ENCODE data around the gene LPP.

The LPP gene

DNA sequence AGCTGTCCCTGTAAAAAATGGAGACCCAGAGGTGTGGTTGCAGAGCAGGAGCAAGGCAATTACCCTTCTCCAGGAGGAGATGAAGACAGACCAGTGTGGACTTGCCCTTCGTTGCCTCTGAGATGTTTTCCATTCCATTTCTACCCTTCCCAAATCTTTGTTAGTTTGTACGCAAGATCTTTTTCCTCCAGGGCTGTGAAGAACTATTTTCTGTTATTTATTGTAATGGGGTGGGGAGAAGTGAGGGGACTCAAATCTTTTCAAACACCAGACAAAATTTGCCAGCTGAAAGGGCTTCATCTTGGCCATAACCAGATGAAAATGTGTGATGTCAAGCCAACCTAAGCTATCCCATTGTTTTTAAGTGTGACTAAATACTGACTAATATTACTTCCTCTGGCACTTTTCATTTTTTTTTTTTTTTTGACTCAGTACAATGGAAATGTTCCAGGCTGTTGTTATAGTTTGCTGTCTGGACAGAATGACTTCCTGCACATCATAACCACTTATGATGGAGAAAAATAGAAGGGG, 746.5 kb downstream of the LPP start:
- Histone ChIP-seq H3K4me3 (ENCODE audit: low read length) (no peak overlapping the region), H3F3A (ENCODE audit: insufficient read depth, low read length) (no peaks in the 10 kb centered on the region), H4K20me1 (ENCODE audit: insufficient read depth, low read length) (no peaks in the 10 kb centered on the region), H3K9me2 (replicated peaks; ENCODE audit: insufficient read depth, low read length) (no peaks in the 10 kb centered on the region), H3K27ac (ENCODE audit: low read length) (no peak overlapping the region), H3K4me2 (ENCODE audit: low read depth, low read length) (no peak overlapping the region), H3K27me3 (replicated peaks; ENCODE audit: insufficient read depth, low read length) (no peaks in the 10 kb centered on the region), H3K9me3 (replicated peaks; ENCODE audit: insufficient read depth, low read length) (no peaks in the 10 kb centered on the region), H2AFZ (ENCODE audit: low read length) (no peak overlapping the region), H3K9ac (ENCODE audit: low read length) (no peak overlapping the region), H3K36me3 (replicated peaks; ENCODE audit: insufficient read depth, low read length) (no peaks in the 10 kb centered on the region), H3K4me1 (ENCODE audit: low read length) (no peaks in the 10 kb centered on the region), H3K79me2 (ENCODE audit: low read length) (no peaks in the 10 kb centered on the region)
- TF ChIP-seq EZH2phosphoT487 (IDR thresholded peaks at IDR 0.05; ENCODE audit: low read length) (no peak), EZH2 (optimal IDR thresholded peaks at IDR 0.05; ENCODE audit: low read depth, low read length) (no peak), CTCF (IDR thresholded peaks at IDR 0.05; ENCODE audit: low read length) (no peak)
- no peak for DNase-seq

DNA sequence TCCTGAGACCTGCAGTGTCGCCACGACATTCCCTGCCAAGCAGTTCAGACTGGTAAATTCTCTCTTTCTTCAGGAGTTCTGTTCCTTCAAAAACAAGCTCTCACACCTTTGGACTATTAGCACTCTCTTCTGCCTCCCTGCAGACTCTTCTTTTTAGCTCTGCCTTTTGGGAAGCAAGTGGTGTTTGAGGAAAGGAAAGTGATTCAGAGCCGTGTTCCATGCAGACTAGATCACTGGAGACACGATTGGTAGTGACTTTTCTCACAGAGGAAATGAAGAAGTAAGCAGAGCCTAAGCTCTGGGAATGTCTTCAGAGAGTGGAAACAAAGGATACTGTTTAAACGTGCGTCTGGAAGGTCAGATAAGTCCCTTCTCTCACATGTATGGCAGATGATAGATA, 747.2 kb downstream of the LPP start:
- DNase-seq, result no peak
- H3K4me2 ChIP-seq (ENCODE audit: low read depth, low read length), result no peak overlapping the region
- H2AFZ ChIP-seq (ENCODE audit: low read length), result no peak overlapping the region
- H3K36me3 ChIP-seq (replicated peaks; ENCODE audit: insufficient read depth, low read length), result no peaks in the 10 kb centered on the region
- no peaks in the 10 kb centered on the region for H3K9me2 ChIP-seq (replicated peaks; ENCODE audit: insufficient read depth, low read length)
- TF ChIP-seq EZH2 (optimal IDR thresholded peaks at IDR 0.05; ENCODE audit: low read depth, low read length) (no peak), EZH2phosphoT487 (IDR thresholded peaks at IDR 0.05; ENCODE audit: low read length) (no peak), CTCF (IDR thresholded peaks at IDR 0.05; ENCODE audit: low read length) (no peak)
- H3F3A ChIP-seq (ENCODE audit: insufficient read depth, low read length), result no peaks in the 10 kb centered on the region
- H3K9ac ChIP-seq (ENCODE audit: low read length), result no peak overlapping the region
- H3K27ac ChIP-seq (ENCODE audit: low read length), result no peak overlapping the region
- no peaks in the 10 kb centered on the region for H3K9me3 ChIP-seq (replicated peaks; ENCODE audit: insufficient read depth, low read length)
- H3K4me3 ChIP-seq (ENCODE audit: low read length), result no peak overlapping the region
- H4K20me1 ChIP-seq (ENCODE audit: insufficient read depth, low read length), result no peaks in the 10 kb centered on the region
- no peaks in the 10 kb centered on the region for H3K4me1 ChIP-seq (ENCODE audit: low read length)
- no peaks in the 10 kb centered on the region for H3K79me2 ChIP-seq (ENCODE audit: low read length)
- no peaks in the 10 kb centered on the region for H3K27me3 ChIP-seq (replicated peaks; ENCODE audit: insufficient read depth, low read length)

DNA sequence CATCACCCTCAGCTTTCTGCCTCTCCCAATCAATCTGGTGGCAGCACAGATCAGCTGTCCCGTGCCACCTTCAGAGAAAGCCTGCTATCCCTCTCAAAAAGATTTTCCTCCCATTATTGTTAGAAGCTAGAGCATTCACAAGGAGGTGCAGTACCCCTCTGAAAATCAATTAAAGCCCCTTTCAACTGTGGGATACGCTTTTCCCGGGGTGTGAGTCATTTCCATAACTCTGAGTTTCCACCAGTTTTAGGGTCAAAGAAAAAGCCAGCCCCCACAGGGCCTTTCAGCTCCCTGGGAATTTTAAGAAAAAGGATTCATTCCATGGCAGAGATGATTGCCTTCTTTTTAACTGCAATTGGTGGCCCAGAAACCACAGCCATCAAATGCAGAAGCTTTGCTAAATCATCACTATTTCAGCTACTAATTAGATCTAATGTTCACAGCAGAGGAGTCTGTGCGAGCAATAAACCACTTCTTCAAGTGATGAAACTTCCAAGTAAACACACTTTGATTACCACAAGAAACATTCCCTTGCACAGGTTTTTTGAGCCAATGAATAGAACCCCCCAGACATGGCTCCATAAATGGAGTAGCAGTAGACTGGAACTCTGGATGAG, 747.8 kb downstream of the LPP start:
- Histone ChIP-seq H3K4me2 (ENCODE audit: low read depth, low read length) (no peak overlapping the region), H3K27ac (ENCODE audit: low read length) (no peak overlapping the region), H3K4me3 (ENCODE audit: low read length) (no peak overlapping the region), H3K4me1 (ENCODE audit: low read length) (no peaks in the 10 kb centered on the region), H3K27me3 (replicated peaks; ENCODE audit: insufficient read depth, low read length) (no peaks in the 10 kb centered on the region), H4K20me1 (ENCODE audit: insufficient read depth, low read length) (no peaks in the 10 kb centered on the region), H3K79me2 (ENCODE audit: low read length) (no peaks in the 10 kb centered on the region), H3K9me3 (replicated peaks; ENCODE audit: insufficient read depth, low read length) (no peaks in the 10 kb centered on the region), H3K36me3 (replicated peaks; ENCODE audit: insufficient read depth, low read length) (no peaks in the 10 kb centered on the region), H3K9ac (ENCODE audit: low read length) (no peak overlapping the region), H3K9me2 (replicated peaks; ENCODE audit: insufficient read depth, low read length) (no peaks in the 10 kb centered on the region), H2AFZ (ENCODE audit: low read length) (no peak overlapping the region), H3F3A (ENCODE audit: insufficient read depth, low read length) (no peaks in the 10 kb centered on the region)
- DNase-seq, result no peak
- TF ChIP-seq EZH2 (optimal IDR thresholded peaks at IDR 0.05; ENCODE audit: low read depth, low read length) (no peak), CTCF (IDR thresholded peaks at IDR 0.05; ENCODE audit: low read length) (no peak), EZH2phosphoT487 (IDR thresholded peaks at IDR 0.05; ENCODE audit: low read length) (no peak)

Data from MM.1S (cell line).